ENCODE data around the gene DOP1B.
"Not testable (repeated sequence)": the region's sequence is repeated elsewhere in the genome, so short reads cannot be mapped to it uniquely, and the experiment has no call there.

Gene DOP1B

GRCh38 chr21:36156815-36157670, at the start of gene DOP1B:
TSS of gene DOP1B (plus strand) at chr21:36156824. CDS start at chr21:36164734, 7,910 bp downstream.
- DNase-seq, result no peak

- DNase-seq, result no peak
Measured at GRCh38 chr21:36109868-36110267, 46.8 kb upstream of the DOP1B start.

DNA sequence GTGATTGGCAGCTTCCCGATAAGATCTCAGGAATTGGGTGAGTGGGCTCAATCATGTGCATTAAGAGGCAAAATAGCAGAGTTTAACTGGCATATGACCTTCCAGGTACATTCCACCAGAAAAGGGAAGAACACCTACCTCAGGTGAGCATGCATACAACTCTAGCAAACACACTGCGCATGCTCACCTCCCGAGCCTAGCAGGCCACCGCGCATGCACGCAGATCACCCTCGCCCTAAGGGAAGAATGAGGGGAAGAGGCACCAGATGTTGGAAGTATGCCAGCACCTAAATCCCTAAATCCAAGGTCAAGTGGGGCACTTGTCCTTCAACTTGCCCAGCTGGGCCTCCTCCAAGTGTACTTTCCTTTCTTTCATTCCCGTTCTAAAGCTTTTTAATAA, 45.4 kb upstream of the DOP1B start:
- DNase-seq, result no peak

DNA sequence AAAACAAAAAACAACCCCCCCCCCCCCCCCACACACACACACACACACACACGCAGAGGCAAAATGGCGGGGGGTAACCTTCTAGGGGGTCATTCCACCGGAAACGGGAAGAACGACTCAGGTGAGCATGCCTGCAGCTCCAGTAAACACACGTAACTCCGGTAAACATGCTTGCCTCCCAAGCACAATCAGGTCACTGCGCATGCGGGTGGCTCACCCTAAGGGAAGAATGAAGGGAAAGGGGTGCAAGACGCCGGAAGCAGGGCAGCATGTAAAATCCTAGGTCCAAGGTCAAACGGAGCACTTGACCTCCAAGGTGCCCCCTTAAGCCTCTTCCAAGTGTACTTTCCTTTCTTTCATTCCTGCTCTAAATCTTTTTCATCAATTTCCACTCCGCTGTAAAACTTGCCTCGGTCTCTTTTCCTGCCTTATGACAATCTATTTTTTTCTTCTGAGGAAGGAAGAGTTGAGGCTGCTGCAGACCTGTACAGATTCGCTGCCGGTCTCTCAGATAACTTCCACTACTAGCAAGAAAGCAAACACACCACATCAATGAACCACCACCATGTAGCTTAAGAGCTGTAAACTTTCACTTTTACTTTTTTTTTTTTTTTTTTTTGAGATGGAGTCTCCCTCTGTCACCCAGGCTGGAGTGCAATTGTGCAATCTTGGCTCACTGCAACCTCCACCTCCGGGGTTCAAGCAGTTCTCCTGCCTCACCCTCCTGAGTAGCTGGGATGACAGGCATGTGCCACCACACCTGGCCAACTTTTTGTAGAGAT, 42.8 kb upstream of the DOP1B start:
- DNase-seq, result no peak

GRCh38 chr21:36115138-36115730, 41.4 kb upstream of the DOP1B start:
- no peak for DNase-seq

GRCh38 chr21:36117286-36117741, 39.3 kb upstream of the DOP1B start:
- DNase-seq, result no peak

DNA sequence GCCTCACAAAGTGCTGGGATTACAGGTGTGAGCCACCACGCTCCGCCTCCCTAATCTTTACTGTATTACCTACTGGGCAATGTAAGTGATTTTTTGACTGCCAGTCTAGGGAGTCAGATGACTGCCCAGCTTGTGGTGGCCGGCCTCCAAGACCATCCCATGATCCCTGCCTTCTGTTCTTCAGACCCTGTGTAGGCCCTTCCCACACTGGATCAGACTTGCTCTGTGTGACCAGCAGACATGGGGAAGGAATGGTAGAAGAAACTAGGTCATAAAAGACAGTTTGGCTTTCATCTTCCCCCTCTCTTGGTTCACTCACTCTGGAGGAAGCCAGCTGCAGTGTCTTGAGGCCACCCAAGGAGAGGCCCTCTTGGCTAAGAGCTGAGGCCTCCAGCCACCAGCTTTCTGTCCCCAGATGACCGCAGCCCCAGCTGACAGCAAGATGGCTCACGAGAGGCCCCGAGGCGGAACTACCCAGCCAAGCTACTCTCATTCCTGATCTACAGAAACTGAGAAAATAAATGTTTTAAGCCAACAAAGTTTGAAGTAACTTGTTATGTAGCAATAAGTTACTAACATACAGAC, 36.2 kb upstream of the DOP1B start:
- DNase-seq, result no peak

GRCh38 chr21:36122977-36123376, 33.6 kb upstream of the DOP1B start:
- DNase-seq, result no peak

GRCh38 chr21:36124395-36124794, 32.2 kb upstream of the DOP1B start:
- no peak for DNase-seq

GRCh38 chr21:36125512-36126207, 31.0 kb upstream of the DOP1B start:
- DNase-seq, result no peak

DNA sequence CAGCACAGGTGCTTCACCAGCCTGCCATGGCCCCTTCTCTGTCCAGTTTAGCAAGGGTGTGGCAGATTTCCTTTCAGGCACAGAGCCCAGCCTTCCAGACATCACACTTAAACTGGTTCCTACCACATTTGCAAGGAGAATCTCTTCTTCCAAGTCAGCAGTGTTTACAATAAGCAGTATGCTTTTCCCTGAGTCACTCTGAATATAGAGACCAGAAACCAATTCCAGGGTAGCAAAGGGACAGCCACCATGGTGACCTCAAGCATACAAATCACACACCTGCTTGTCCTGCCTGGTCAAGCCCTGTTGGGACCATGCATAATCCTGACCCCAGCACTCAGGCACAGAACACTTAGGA, 30.4 kb upstream of the DOP1B start:
- DNase-seq, result no peak

GRCh38 chr21:36126621-36127110, 30.0 kb upstream of the DOP1B start:
- DNase-seq, result no peak

GRCh38 chr21:36127250-36127904, 29.2 kb upstream of the DOP1B start:
- DNase-seq, result no peak

- DNase-seq, result no peak
Measured at GRCh38 chr21:36127977-36128376, 28.6 kb upstream of the DOP1B start.

- no peak for DNase-seq
Measured at GRCh38 chr21:36129219-36129618, 27.4 kb upstream of the DOP1B start.

GRCh38 chr21:36130414-36130762, 26.2 kb upstream of the DOP1B start:
- not testable (repeated sequence) for DNase-seq

- DNase-seq, result not testable (repeated sequence)
Measured at GRCh38 chr21:36130839-36131238, 25.8 kb upstream of the DOP1B start.

DNA sequence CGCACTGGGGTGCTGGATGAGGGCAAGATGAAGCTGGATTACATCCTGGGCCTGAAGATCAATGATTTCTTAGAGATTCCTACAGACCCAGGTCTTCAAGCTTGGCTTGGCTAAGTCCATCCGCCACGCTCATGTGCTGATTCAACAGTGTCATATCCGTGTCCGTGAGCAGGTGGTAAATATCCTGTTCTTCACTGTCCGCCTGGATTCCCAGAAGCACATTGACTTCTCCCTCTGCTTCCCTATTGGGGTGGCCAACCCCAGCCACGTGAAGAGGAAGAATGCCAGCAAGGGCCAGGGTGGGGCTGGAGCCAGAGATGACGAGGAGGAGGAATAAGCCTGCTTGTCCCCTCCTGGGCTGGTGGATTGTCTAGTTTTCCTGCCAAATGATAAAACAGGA, 23.9 kb upstream of the DOP1B start:
- no peak for DNase-seq

DNA sequence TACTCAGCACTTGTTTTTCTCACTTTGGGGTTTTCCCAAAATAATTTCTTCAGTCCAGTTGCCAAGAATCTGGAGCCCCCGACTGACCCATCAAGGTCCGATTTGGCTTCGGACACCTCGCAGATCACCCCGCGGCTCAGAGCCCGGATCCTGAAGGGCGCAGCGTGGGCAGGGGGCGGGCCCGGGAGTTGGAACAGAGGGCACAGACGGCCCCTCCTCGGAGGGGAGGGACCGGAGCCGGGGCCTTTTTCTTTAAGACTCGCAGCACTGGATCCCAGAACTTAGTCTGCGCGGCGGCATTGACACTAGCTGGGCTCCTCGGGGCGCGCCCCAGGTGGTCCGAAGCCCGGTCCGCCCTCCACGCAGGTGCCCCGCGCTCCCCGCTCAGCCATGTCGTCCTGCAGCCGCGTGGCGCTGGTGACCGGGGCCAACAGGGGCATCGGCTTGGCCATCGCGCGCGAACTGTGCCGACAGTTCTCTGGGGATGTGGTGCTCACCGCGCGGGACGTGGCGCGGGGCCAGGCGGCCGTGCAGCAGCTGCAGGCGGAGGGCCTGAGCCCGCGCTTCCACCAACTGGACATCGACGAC, 21.7 kb upstream of the DOP1B start, which contains the start of gene CBR3:
TSS of gene CBR3 (plus strand) at position 277 of the 588 bp plus-strand sequence. CDS start at position 391, 114 bp downstream.
- no peak for DNase-seq

DNA sequence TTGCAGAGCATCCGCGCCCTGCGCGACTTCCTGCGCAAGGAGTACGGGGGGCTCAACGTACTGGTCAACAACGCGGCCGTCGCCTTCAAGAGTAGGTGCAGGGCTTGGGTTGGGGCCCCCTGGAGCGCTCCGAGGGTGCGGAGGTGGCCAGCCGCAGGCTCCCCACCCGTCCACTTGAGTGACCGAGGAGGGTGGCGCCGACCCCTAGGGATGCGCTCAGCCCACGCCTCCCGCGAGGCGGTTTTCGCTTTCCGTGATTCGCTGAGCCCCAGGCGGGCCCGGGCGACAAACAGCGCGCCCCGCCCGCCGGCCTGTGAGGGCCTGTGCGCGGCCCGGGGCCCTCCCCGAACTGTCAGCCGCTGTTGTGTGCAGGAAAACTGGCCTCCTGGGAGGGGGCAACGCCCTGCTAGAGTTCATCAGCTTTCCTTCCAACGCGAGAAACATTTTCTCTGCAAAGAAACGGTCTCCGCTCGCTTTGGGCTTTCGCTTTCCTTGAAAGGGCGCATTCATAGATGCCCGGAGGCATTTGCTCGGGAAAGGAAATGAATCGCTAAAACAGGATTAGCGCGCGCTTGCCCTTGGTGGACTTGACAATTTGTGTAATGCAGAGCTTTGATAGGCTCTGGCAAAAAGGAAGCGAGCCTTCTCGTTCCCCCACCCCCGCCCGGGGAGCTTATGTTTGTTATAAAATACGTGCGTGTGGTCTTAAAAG, 21.1 kb upstream of the DOP1B start:
- peak; percentile 47 for DNase-seq

GRCh38 chr21:36139791-36140190, 16.8 kb upstream of the DOP1B start:
- DNase-seq, result not testable (repeated sequence)
